ENCODE results near the gene RBM17.
"Not testable (repeated sequence)": the region's sequence is repeated elsewhere in the genome, so short reads cannot be mapped to it uniquely, and the experiment has no call there.

Gene RBM17

GRCh38 chr10:6112893-6113292, 24.1 kb downstream of the RBM17 start:
- DNase-seq (ENCODE audit: low read depth), result no peak

GRCh38 chr10:6114299-6114698, 25.5 kb downstream of the RBM17 start:
- DNase-seq (ENCODE audit: low read depth), result no peak

DNA sequence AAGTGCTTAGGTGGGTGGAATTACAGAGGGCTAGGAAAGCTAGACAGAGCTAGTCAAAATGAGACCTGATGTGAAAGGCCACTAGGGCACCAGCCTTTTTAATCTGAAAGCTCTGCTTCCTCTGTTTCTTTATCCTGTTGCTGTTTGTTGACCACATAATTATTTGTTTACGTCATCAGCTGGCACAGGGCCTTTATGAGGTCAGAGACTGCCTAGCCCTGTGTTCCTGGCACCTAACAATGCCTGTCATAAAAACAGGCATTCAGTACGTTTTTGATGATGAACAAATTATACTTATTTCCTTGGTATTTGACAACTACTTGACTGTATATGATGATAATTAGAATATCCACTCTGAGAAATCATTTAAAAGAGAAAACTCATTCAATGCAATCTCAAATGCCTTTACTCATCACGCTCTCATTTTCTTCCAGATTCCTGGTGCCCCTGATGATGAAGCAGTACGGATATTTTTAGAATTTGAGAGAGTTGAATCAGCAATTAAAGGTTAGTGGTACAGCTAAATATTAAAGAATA, 26.0 kb downstream of the RBM17 start:
- no peak for DNase-seq (ENCODE audit: low read depth)

- DNase-seq (ENCODE audit: low read depth), result no peak
Observed at GRCh38 chr10:6115411-6115810, 26.6 kb downstream of the RBM17 start.

- DNase-seq (ENCODE audit: low read depth), result no peak
Observed at GRCh38 chr10:6115824-6116350, 27.1 kb downstream of the RBM17 start.

DNA sequence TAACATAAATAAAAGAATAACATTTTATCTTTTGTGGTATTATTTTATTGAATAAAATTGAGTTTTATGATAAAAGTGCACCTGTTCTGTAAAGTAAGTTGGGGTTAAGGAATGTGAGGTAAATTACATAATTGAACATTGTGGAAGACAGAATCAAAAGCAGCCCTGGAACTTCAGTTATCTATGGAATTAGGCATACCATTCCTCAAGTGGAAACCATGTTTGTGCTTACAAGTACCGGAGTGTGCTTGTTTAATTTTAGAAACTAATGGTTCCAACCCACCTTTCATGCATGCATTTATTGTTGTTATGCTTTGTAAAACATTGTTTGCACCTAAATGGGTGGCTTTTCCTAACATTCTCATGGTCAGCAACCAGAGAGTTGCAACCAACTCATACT, 28.0 kb downstream of the RBM17 start:
- DNase-seq (ENCODE audit: low read depth), result no peak

DNA sequence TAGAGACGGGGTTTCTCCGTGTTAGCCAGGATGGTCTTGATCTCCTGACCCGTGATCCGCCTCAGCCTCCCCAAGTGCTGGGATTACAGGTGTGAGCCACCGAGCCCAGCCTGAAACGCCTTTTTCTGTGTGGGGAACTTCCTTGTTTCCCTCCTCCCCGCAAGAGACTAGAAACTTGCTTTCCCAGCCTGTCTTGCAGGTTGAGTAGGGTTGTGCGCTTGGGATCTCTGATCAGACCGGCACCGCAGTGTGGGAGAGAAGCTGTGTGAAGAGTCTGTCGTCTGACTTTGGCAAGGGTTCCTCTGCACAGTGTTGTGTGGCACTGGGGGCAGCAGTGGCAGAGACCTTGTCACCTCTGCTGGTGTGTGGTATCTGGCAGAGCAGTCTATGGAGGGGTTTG, 28.9 kb downstream of the RBM17 start:
- DNase-seq (ENCODE audit: low read depth), result no peak

DNA sequence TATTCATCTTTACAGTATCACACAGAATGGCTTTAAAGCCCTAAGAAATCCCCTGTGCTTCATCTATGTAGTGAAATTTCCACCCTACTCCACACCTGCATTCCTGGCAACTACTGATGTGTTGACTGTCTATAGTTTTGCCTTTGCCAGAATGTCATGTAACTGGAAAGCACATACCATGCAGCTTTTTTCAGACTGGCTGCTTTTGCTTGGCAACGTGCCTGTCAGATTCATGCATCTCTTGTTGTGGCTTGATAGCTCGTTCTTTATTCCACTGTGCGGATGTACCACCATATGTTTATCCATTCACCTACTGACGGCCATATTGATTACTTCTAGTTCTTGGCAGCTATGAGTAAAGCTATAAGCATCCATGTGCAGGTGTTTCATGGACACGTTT, 30.6 kb downstream of the RBM17 start:
- DNase-seq (ENCODE audit: low read depth), result no peak

- DNase-seq (ENCODE audit: low read depth), result no peak
Observed at GRCh38 chr10:6119962-6120361, 31.1 kb downstream of the RBM17 start.

DNA sequence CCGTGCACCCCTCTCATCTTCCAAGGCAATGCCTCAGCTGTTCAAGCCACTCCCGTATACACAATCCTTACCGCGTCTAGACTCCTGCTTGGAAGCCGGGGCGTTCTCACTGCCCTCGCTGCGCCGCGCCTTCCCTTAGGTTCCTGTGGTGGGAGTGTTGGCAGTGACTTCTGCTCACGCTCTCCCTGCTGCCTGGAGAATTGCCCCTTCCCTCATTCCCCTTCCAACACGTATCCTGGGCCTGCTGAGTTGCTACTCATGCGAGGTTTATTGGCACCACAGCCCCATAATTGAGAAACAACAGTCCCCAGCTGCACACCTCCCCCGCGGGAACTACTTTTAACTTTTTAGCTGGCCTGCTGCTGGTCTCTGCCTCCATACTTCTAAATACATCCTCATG, 31.9 kb downstream of the RBM17 start:
- DNase-seq (ENCODE audit: low read depth), result no peak

DNA sequence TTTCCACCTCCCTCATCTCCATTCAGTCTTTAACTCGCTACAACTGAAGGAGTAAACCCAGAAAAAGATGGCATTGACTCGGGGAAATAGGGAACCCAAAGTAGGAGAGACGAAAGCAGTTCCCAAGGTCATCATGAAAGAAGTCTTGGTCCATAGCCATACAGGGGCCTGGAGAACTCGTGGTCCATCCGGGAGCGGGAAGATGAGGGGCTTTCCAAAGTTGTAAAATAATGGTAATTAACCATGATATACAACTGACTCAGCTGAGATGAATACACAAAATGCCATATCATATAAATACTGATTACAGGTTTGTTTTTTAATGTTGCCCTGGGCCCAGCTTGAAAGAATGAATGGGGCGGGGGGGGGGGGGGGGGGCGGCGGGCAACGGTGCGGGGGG, 32.3 kb downstream of the RBM17 start:
- no peak for DNase-seq (ENCODE audit: low read depth)

- no peak for DNase-seq (ENCODE audit: low read depth)
Observed at GRCh38 chr10:6123532-6123931, 34.7 kb downstream of the RBM17 start.

DNA sequence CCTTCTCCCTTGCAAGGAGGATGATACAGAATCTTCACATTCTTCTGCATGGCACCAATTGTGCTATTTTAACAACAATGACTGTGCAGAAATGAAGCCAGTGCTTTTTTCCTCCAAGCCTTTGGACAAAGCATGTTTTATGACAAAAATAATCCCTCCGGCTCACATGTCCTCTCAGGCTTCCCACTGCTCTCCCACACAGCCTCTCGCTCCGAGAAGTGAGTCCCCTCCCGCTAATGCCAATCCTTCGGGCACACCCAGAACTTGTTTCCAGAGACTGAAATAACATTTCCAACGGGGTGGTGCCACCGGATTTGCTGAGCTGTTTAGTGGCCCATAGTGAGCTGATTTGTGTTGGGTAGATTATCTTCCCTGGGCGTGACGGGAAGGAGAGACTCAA, 35.8 kb downstream of the RBM17 start:
- DNase-seq (ENCODE audit: low read depth), result no peak

- not testable (repeated sequence) for DNase-seq (ENCODE audit: low read depth)
Observed at GRCh38 chr10:6127461-6127860, 38.6 kb downstream of the RBM17 start.

DNA sequence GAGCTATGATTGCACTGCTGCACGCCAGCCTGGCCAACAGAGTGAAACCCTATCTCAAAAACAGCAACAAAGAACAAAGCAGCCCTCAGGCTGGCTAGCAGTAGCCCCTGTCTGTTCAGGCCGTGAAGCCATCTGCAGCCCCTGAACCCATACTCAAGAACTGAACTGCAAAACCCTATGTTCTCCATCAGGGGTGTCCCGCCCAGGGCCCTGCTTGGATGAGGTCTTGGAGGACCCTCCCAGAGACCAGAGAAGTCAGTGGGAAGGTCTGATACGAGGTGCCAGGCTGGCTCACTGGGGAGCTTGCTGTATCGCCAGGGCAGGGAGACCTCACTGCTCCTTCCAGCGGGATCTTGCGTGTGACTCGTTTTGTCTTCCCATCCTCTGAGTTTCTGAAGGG, 39.3 kb downstream of the RBM17 start:
- no peak for DNase-seq (ENCODE audit: low read depth)

GRCh38 chr10:6128591-6129251, 39.9 kb downstream of the RBM17 start:
- no peak for DNase-seq (ENCODE audit: low read depth)

GRCh38 chr10:6130848-6131470, 42.1 kb downstream of the RBM17 start:
- DNase-seq (ENCODE audit: low read depth), result no peak

- no peak for DNase-seq (ENCODE audit: low read depth)
Observed at GRCh38 chr10:6133331-6134098, 44.7 kb downstream of the RBM17 start.

GRCh38 chr10:6134099-6134823, 45.4 kb downstream of the RBM17 start:
- DNase-seq (ENCODE audit: low read depth), result no peak

GRCh38 chr10:6135039-6135438, 46.2 kb downstream of the RBM17 start:
- no peak for DNase-seq (ENCODE audit: low read depth)

DNA sequence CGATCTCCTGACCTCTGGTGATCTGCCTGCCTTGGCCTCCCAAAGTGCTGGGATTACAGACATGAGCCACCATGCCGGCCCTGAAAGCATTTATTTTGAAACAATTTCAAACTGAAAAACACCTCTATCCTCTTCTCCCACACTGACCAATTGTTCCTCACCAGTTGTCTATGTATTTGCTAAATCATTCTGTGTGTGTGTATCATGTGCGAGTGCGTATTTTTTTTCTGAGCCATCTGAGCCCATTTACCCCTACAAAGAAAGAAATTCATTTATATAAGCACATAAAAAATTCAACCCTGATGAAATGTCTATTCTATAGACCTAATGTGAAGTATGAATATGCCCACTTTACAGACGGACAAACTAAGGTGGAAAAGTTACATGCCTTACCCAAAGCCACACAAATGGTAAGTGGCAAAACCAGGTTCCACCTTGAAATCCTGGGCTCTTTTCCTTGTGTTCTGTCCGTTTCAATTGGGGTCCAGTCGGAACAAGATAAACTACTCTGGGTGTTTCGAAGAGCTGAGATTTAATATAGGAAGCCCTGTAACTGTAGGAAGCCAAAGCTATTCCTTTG, 46.8 kb downstream of the RBM17 start:
- no peak for DNase-seq (ENCODE audit: low read depth)

All from CMK (cell line).